SK-N-SH (cell line): ENCODE results near the gene PROX2.

Source experiments
- EZH2phosphoT487 ChIP-seq: fragments of 200-600 bp; sonication (generic); IDR thresholded peaks from 2 replicates; pipeline ENCODE4 v1.6.1; 2017; ENCODE audit warnings: low read depth, mixed run types, mild to moderate bottlenecking, antibody characterized with exemption, moderate library complexity, borderline replicate concordance
- GABPA ChIP-seq: IDR thresholded peaks from 2 replicates; pipeline ENCODE4 v1.4.0; 2012; ENCODE audit warnings: low read depth, mild to moderate bottlenecking
- POLR2AphosphoS5 ChIP-seq: IDR thresholded peaks from 2 replicates; pipeline ENCODE4 v1.6.1; 2012; ENCODE audit warnings: low read depth, low read length
- SMC3 ChIP-seq: IDR thresholded peaks from 2 replicates; pipeline ENCODE4 v1.6.1; 2012; ENCODE audit warnings: low read depth, low read length, improper control_type of control experiment
- TAF1 ChIP-seq: IDR thresholded peaks from 2 replicates; pipeline ENCODE4 v1.6.1; 2012; ENCODE audit warnings: low read depth, mild to moderate bottlenecking, low read length, moderate library complexity, borderline replicate concordance
- TCF12 ChIP-seq: IDR thresholded peaks from 2 replicates; pipeline ENCODE4 v1.4.0; 2012
- USF2 ChIP-seq: fragments of 150-350 bp; IDR thresholded peaks from 2 replicates; pipeline ENCODE4 v1.6.1; 2017; ENCODE audit warnings: antibody characterized with exemption, low read length, low read depth, borderline replicate concordance
- ZBTB33 ChIP-seq: IDR thresholded peaks from 2 replicates; pipeline ENCODE4 v1.4.0; 2012; ENCODE audit warnings: low read depth, borderline replicate concordance
- TF ChIP-seq, protein P1 (sequence below): fragments of 200-600 bp; sonication (generic); IDR thresholded peaks from 2 replicates; pipeline ENCODE4 v1.6.1; 2017; ENCODE audit warnings: antibody characterized with exemption, mild to moderate bottlenecking, moderate library complexity
- TF ChIP-seq, protein P2 (sequence below): IDR thresholded peaks from 2 replicates; pipeline ENCODE4 v1.6.1; 2012; ENCODE audit warnings: mild to moderate bottlenecking, low read depth, low read length, moderate library complexity

DNA sequence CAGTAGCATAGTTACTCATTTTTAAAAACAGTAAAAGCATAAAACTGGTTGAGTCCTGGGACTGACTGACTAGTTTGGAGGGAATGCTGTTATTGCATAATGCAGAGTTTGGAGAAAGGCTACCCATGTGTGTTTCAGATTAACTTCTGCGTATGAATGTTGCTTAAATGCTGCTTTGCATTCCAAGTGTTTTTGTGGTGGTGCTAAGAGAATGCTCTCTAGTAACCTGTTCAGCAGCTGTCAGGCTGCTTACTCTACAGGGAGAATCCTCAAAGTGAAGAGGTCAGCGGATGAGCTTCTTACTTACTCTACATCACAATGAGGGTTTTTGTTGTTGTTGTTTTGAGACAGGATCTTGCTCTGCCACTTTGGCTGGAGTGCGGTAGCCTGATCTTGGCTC lies 10.1 kb upstream of the PROX2 start:
- no peak for TF ChIP-seq TAF1
- no peak for TF ChIP-seq USF2
- TF ChIP-seq, protein P1, sequence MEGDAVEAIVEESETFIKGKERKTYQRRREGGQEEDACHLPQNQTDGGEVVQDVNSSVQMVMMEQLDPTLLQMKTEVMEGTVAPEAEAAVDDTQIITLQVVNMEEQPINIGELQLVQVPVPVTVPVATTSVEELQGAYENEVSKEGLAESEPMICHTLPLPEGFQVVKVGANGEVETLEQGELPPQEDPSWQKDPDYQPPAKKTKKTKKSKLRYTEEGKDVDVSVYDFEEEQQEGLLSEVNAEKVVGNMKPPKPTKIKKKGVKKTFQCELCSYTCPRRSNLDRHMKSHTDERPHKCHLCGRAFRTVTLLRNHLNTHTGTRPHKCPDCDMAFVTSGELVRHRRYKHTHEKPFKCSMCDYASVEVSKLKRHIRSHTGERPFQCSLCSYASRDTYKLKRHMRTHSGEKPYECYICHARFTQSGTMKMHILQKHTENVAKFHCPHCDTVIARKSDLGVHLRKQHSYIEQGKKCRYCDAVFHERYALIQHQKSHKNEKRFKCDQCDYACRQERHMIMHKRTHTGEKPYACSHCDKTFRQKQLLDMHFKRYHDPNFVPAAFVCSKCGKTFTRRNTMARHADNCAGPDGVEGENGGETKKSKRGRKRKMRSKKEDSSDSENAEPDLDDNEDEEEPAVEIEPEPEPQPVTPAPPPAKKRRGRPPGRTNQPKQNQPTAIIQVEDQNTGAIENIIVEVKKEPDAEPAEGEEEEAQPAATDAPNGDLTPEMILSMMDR = no peak
- TF ChIP-seq GABPA = no peak
- no peak for TF ChIP-seq ZBTB33
- TF ChIP-seq, protein P2, sequence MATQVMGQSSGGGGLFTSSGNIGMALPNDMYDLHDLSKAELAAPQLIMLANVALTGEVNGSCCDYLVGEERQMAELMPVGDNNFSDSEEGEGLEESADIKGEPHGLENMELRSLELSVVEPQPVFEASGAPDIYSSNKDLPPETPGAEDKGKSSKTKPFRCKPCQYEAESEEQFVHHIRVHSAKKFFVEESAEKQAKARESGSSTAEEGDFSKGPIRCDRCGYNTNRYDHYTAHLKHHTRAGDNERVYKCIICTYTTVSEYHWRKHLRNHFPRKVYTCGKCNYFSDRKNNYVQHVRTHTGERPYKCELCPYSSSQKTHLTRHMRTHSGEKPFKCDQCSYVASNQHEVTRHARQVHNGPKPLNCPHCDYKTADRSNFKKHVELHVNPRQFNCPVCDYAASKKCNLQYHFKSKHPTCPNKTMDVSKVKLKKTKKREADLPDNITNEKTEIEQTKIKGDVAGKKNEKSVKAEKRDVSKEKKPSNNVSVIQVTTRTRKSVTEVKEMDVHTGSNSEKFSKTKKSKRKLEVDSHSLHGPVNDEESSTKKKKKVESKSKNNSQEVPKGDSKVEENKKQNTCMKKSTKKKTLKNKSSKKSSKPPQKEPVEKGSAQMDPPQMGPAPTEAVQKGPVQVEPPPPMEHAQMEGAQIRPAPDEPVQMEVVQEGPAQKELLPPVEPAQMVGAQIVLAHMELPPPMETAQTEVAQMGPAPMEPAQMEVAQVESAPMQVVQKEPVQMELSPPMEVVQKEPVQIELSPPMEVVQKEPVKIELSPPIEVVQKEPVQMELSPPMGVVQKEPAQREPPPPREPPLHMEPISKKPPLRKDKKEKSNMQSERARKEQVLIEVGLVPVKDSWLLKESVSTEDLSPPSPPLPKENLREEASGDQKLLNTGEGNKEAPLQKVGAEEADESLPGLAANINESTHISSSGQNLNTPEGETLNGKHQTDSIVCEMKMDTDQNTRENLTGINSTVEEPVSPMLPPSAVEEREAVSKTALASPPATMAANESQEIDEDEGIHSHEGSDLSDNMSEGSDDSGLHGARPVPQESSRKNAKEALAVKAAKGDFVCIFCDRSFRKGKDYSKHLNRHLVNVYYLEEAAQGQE = no peak
- no peak for TF ChIP-seq EZH2phosphoT487
- peak; percentile 83 for TF ChIP-seq TCF12
- peak; percentile 65; the same call in 1 of the 2 replicates for TF ChIP-seq POLR2AphosphoS5
- no peak for TF ChIP-seq SMC3
